HL-60 (cell line): ENCODE results near the gene TENM3.

Experiments
- GABPA ChIP-seq: IDR thresholded peaks from 2 replicates; pipeline ENCODE4 v1.6.1; 2012; ENCODE audit warnings: low read depth
- POLR2AphosphoS5 ChIP-seq: IDR thresholded peaks from 2 replicates; pipeline ENCODE4 v1.6.1; 2012; ENCODE audit warnings: low read depth
- REST ChIP-seq: IDR thresholded peaks from 2 replicates; pipeline ENCODE4 v1.6.1; 2012; ENCODE audit warnings: low read depth; ENCODE audit not compliant: insufficient replicate concordance
- SPI1 ChIP-seq: IDR thresholded peaks from 2 replicates; pipeline ENCODE4 v1.6.1; 2012; ENCODE audit warnings: low read depth, mild to moderate bottlenecking, borderline replicate concordance
- TF ChIP-seq, protein P1 (sequence below): IDR thresholded peaks from one replicate; pipeline ENCODE4 v1.5.1; 2011; ENCODE audit warnings: low read length, control low read depth, inconsistent platforms; ENCODE audit not compliant: insufficient read depth

- TF ChIP-seq GABPA (no peak), REST (no peak), POLR2AphosphoS5 (no peak), SPI1 (no peak)
- TF ChIP-seq, protein P1, sequence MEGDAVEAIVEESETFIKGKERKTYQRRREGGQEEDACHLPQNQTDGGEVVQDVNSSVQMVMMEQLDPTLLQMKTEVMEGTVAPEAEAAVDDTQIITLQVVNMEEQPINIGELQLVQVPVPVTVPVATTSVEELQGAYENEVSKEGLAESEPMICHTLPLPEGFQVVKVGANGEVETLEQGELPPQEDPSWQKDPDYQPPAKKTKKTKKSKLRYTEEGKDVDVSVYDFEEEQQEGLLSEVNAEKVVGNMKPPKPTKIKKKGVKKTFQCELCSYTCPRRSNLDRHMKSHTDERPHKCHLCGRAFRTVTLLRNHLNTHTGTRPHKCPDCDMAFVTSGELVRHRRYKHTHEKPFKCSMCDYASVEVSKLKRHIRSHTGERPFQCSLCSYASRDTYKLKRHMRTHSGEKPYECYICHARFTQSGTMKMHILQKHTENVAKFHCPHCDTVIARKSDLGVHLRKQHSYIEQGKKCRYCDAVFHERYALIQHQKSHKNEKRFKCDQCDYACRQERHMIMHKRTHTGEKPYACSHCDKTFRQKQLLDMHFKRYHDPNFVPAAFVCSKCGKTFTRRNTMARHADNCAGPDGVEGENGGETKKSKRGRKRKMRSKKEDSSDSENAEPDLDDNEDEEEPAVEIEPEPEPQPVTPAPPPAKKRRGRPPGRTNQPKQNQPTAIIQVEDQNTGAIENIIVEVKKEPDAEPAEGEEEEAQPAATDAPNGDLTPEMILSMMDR, result no peak
These were observed 580.4 kb downstream of the TENM3 start for GRCh38 chr4:182823576-182823975.
